Smooth muscle cell (in vitro differentiated cells): ENCODE measurements around the gene BBS1. TPM values are rescaled to one million over a fixed set of nuclear protein-coding genes. Genes with fewer than 3 reads are reported as not detected.
"Not testable (repeated sequence)": the region's sequence is repeated elsewhere in the genome, so short reads cannot be mapped to it uniquely, and the experiment has no call there.

Experiments used
- DNase-seq: peaks from one replicate; lab custom pipeline; 2025; ENCODE audit not compliant: unreplicated experiment; lab: John Stamatoyannopoulos, UW
- H2AFZ ChIP-seq: fragments of 200-600 bp; sonication (generic); 2 replicates; pipeline ENCODE4 v1.6.0; 2016; ENCODE audit warnings: antibody characterized with exemption, low read depth, mild to moderate bottlenecking
- H3F3A ChIP-seq: fragments of 200-600 bp; sonication (generic); 2 replicates; pipeline ENCODE4 v1.6.0; 2017; ENCODE audit warnings: antibody characterized with exemption, low read depth
- H3K27ac ChIP-seq: fragments of 200-600 bp; sonication (generic); 2 replicates; pipeline ENCODE4 v1.5.1; 2016; ENCODE audit warnings: low read depth, mild to moderate bottlenecking
- H3K27me3 ChIP-seq: fragments of 200-600 bp; sonication (generic); 2 replicates; pipeline ENCODE4 v1.6.1; 2016; ENCODE audit warnings: low read depth, mild to moderate bottlenecking
- H3K36me3 ChIP-seq: fragments of 200-600 bp; sonication (generic); 2 replicates; pipeline ENCODE4 v1.5.1; 2016; ENCODE audit warnings: low read depth
- H3K4me1 ChIP-seq: fragments of 200-600 bp; sonication (generic); 2 replicates; pipeline ENCODE4 v1.5.1; 2016; ENCODE audit warnings: low read depth
- H3K4me2 ChIP-seq: fragments of 200-600 bp; sonication (generic); 2 replicates; pipeline ENCODE4 v1.6.0; 2016; ENCODE audit warnings: mild to moderate bottlenecking
- H3K4me3 ChIP-seq: fragments of 200-600 bp; sonication (generic); 2 replicates; pipeline ENCODE4 v1.5.1; 2016; ENCODE audit warnings: mild to moderate bottlenecking
- H3K79me2 ChIP-seq: fragments of 200-600 bp; sonication (generic); 2 replicates; pipeline ENCODE4 v1.6.0; 2016; ENCODE audit warnings: low read depth, mild to moderate bottlenecking
- H3K9ac ChIP-seq: fragments of 200-600 bp; sonication (generic); 2 replicates; pipeline ENCODE4 v1.6.0; 2016; ENCODE audit warnings: low read depth
- H3K9me3 ChIP-seq: fragments of 200-600 bp; sonication (generic); replicated peaks from 2 replicates; pipeline ENCODE4 v1.5.1; 2016; ENCODE audit warnings: low read depth
- H4K20me1 ChIP-seq: fragments of 200-600 bp; sonication (generic); 2 replicates; pipeline ENCODE4 v1.6.0; 2016; ENCODE audit warnings: low read depth
- WGBS: methylation state at CpG from one replicate; pipeline ENCODE4 v1.1.7; 2016; ENCODE audit warnings: low lambda C conversion rate; 5-methylcytosine and 5-hydroxymethylcytosine counted together
- polyA plus RNA-seq: library from polyadenylated mRNA; unstranded; fragments of >200 nt; fragmentation: Nextera tagmentation; extraction: Ambion mirVana; gene quantifications from 2 replicates; pipeline ENCODE4 v1.2.1, GENCODE V29; 2016
- total RNA-seq: library from RNA; depleted of rRNA; stranded (reverse); fragments of >200 nt; gene quantifications from 2 replicates; pipeline ENCODE4 v1.2.3, GENCODE V29; 2014
- TF ChIP-seq, protein P1 (sequence below): fragments of 200-600 bp; sonication (generic); IDR thresholded peaks from 2 replicates; pipeline ENCODE4 v1.5.1; 2017; ENCODE audit warnings: borderline replicate concordance, mild to moderate bottlenecking, antibody characterized with exemption; ENCODE audit not compliant: insufficient read depth, poor library complexity, severe bottlenecking

Gene BBS1
- total and polyA plus RNA-seq, 2 experiments from 2014 or later = 13.0 to 30.1 TPM

DNA sequence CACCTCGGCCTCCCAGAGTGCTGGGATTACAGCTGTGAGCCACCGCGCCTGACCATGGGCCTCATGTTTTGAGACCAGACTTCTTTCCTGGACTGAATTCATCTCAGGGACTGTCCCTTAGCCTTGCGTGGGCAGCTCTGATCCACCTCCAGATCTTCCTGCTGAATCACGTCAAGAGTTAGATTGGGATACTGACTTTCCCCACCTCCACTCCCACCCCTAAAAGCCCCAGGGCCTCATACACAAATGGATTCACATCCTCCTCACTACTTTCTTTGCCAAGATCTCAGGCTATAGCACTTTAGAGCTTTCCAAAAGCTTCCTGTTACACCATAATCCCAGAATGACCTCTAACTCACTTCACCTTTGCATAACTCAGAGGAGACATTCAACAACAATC is 70.4 kb downstream of the BBS1 start:
- no peaks in the 10 kb centered on the region for H3K36me3 ChIP-seq
- WGBS = 52% methylated on average over 5 of the region's 5 CpGs

DNA sequence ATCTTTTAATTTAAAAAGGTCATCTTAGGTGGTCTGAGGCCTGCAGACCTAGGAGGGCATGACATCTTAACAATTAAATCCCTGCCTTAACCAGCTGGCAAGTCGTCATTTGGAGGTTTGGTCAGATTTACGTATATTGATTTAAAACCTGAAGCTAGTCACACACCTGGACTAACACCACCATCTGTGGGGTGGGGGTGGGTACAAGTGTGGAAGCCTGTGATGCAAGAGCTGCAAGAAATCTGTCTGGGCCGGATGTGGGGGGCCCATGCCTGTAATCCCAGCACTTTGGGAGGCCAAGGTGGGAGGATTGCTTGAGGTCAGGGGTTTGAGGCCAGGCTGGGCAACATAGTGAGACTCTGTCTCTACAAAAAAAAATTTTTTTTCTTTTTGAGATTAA is 70.8 kb downstream of the BBS1 start:
- Histone ChIP-seq H3K4me1 (no peaks in the 10 kb centered on the region), H3K27me3 (no peaks in the 10 kb centered on the region), H3K9ac (no peak overlapping the region), H3F3A (peaks cover 3% of the 10 kb centered on the region), H3K4me3 (no peak overlapping the region), H3K27ac (peak overlapping the region; percentile 40), H3K36me3 (no peaks in the 10 kb centered on the region), H4K20me1 (no peaks in the 10 kb centered on the region), H3K9me3 (no peaks in the 10 kb centered on the region), H3K79me2 (no peaks in the 10 kb centered on the region), H3K4me2 (no peak overlapping the region), H2AFZ (no peak overlapping the region)
- no peak for DNase-seq
- WGBS = 92% methylated on average over 3 of the region's 3 CpGs
- TF ChIP-seq, protein P1, sequence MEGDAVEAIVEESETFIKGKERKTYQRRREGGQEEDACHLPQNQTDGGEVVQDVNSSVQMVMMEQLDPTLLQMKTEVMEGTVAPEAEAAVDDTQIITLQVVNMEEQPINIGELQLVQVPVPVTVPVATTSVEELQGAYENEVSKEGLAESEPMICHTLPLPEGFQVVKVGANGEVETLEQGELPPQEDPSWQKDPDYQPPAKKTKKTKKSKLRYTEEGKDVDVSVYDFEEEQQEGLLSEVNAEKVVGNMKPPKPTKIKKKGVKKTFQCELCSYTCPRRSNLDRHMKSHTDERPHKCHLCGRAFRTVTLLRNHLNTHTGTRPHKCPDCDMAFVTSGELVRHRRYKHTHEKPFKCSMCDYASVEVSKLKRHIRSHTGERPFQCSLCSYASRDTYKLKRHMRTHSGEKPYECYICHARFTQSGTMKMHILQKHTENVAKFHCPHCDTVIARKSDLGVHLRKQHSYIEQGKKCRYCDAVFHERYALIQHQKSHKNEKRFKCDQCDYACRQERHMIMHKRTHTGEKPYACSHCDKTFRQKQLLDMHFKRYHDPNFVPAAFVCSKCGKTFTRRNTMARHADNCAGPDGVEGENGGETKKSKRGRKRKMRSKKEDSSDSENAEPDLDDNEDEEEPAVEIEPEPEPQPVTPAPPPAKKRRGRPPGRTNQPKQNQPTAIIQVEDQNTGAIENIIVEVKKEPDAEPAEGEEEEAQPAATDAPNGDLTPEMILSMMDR = no peak

More for the DNA sequence above, 70.4 kb downstream of the BBS1 start:
- no peaks in the 10 kb centered on the region for H4K20me1 ChIP-seq
- H3F3A ChIP-seq = peaks cover 3% of the 10 kb centered on the region
- no peak for DNase-seq
- no peaks in the 10 kb centered on the region for H3K4me1 ChIP-seq
- no peaks in the 10 kb centered on the region for H3K79me2 ChIP-seq
- H3K27ac ChIP-seq = peak overlapping the region; percentile 40
- no peaks in the 10 kb centered on the region for H3K9me3 ChIP-seq
- no peak overlapping the region for H3K4me2 ChIP-seq
- TF ChIP-seq, protein P1 = no peak
- H3K4me3 ChIP-seq = no peak overlapping the region
- H3K27me3 ChIP-seq = no peaks in the 10 kb centered on the region
- no peak overlapping the region for H2AFZ ChIP-seq
- no peak overlapping the region for H3K9ac ChIP-seq

DNA sequence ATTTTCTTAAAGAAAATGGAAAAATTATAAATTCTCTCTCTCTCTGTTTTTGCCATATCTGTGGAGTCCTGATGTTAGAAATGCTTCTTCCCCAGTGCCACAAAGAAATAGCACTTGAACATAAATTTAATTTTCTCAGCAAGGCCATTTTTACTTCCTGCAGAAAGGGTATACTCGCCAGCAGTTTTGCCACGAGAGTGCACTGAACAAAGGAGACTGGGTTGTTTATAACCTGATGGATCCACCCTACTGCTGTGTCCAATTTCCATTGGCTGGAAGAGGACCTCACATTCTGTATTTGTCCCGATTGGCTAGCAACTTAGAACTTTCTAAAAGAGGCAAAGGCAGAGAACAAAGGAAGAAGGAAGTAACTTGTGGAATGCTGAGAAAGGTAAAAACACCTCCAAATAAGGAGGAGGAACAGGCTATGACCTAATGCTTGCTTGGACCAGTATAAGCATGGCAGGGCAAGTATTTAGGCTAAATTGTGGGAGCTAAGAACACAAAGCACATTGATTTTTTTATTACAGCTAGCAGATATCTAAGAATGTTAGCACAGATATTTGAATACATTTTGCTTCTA is 72.2 kb downstream of the BBS1 start:
- H3K4me3 ChIP-seq, H3K9ac ChIP-seq, H2AFZ ChIP-seq, H3F3A ChIP-seq, H3K36me3 ChIP-seq, H4K20me1 ChIP-seq, H3K4me1 ChIP-seq, DNase-seq, H3K27ac ChIP-seq, H3K79me2 ChIP-seq, H3K4me2 ChIP-seq, H3K27me3 ChIP-seq, H3K9me3 ChIP-seq: not testable (repeated sequence)
- 62% methylated on average over 3 of the region's 3 CpGs for WGBS

Other genes starting within 250 kb of the BBS1 start
- gene RAB1B, start 242.0 kb upstream of the BBS1 start, total RNA-seq = 53.3 and 57.7 TPM in 2 replicates
- gene RAB1B, start 242.0 kb upstream of the BBS1 start, polyA plus RNA-seq = 20.9 and 23.3 TPM in 2 replicates
- 5.1 and 12.2 TPM in 2 replicates for gene CNIH2, start 232.5 kb upstream of the BBS1 start, total RNA-seq
- 13.7 and 17.0 TPM in 2 replicates for gene CNIH2, start 232.5 kb upstream of the BBS1 start, polyA plus RNA-seq
- gene YIF1A, start 221.5 kb upstream of the BBS1 start, total RNA-seq = 110 and 195 TPM in 2 replicates
- 320 and 365 TPM in 2 replicates for gene YIF1A, start 221.5 kb upstream of the BBS1 start, polyA plus RNA-seq
- gene TMEM151A, start 218.7 kb upstream of the BBS1 start, total RNA-seq = 0.18 TPM in 1 of 2 replicates, not detected in the other
- 0.13 and 0.64 TPM in 2 replicates for gene TMEM151A, start 218.7 kb upstream of the BBS1 start, polyA plus RNA-seq
- gene CD248, start 193.6 kb upstream of the BBS1 start, total RNA-seq = 29.0 and 35.5 TPM in 2 replicates
- 196 and 287 TPM in 2 replicates for gene CD248, start 193.6 kb upstream of the BBS1 start, polyA plus RNA-seq
- 7.5 and 18.0 TPM in 2 replicates for gene RIN1, start 174.2 kb upstream of the BBS1 start, total RNA-seq
- gene RIN1, start 174.2 kb upstream of the BBS1 start, polyA plus RNA-seq = 15.3 and 18.3 TPM in 2 replicates
- gene BRMS1, start 165.5 kb upstream of the BBS1 start, total RNA-seq = 22.7 and 23.8 TPM in 2 replicates
- gene BRMS1, start 165.5 kb upstream of the BBS1 start, polyA plus RNA-seq = 44.2 and 56.7 TPM in 2 replicates
- gene B4GAT1, start 163.0 kb upstream of the BBS1 start, total RNA-seq = 26.5 and 27.1 TPM in 2 replicates
- 29.4 and 35.1 TPM in 2 replicates for gene B4GAT1, start 163.0 kb upstream of the BBS1 start, polyA plus RNA-seq
- 3.5 TPM in 2 replicates for gene SLC29A2, start 138.9 kb upstream of the BBS1 start, total RNA-seq
- gene SLC29A2, start 138.9 kb upstream of the BBS1 start, polyA plus RNA-seq = 8.5 and 8.8 TPM in 2 replicates
- 0.58 and 0.85 TPM in 2 replicates for gene NPAS4, start 89.6 kb upstream of the BBS1 start, total RNA-seq
- gene NPAS4, start 89.6 kb upstream of the BBS1 start, polyA plus RNA-seq = 0.84 and 1.1 TPM in 2 replicates
- gene MRPL11, start 71.8 kb upstream of the BBS1 start, total RNA-seq = 36.1 and 38.7 TPM in 2 replicates
- 54.5 and 68.4 TPM in 2 replicates for gene MRPL11, start 71.8 kb upstream of the BBS1 start, polyA plus RNA-seq
- 2.1 and 3.8 TPM in 2 replicates for gene PELI3, start 43.7 kb upstream of the BBS1 start, total RNA-seq
- 9.4 and 10.6 TPM in 2 replicates for gene PELI3, start 43.7 kb upstream of the BBS1 start, polyA plus RNA-seq
- gene DPP3, start 30.2 kb upstream of the BBS1 start, total RNA-seq = 34.6 and 59.2 TPM in 2 replicates
- gene DPP3, start 30.2 kb upstream of the BBS1 start, polyA plus RNA-seq = 38.0 and 40.1 TPM in 2 replicates
- gene ZDHHC24, start 35.4 kb downstream of the BBS1 start, total RNA-seq = 11.1 and 15.7 TPM in 2 replicates
- 13.9 and 14.4 TPM in 2 replicates for gene ZDHHC24, start 35.4 kb downstream of the BBS1 start, polyA plus RNA-seq
- 0.49 TPM in 1 of 2 replicates, not detected in the other for gene ACTN3, start 36.3 kb downstream of the BBS1 start, total RNA-seq
- 1.3 and 1.4 TPM in 2 replicates for gene ACTN3, start 36.3 kb downstream of the BBS1 start, polyA plus RNA-seq
- gene CTSF, start 58.0 kb downstream of the BBS1 start, total RNA-seq = 0.27 and 0.45 TPM in 2 replicates
- gene CTSF, start 58.0 kb downstream of the BBS1 start, polyA plus RNA-seq = 0.62 TPM in 1 of 2 replicates, not detected in the other
- gene CCDC87, start 82.4 kb downstream of the BBS1 start, total RNA-seq = 2.5 TPM in 1 of 2 replicates, not detected in the other
- gene CCDC87, start 82.4 kb downstream of the BBS1 start, polyA plus RNA-seq = 0.56 and 0.91 TPM in 2 replicates
- 24.6 and 29.2 TPM in 2 replicates for gene CCS, start 82.5 kb downstream of the BBS1 start, total RNA-seq
- gene CCS, start 82.5 kb downstream of the BBS1 start, polyA plus RNA-seq = 104 and 113 TPM in 2 replicates
- gene RBM14, start 106.0 kb downstream of the BBS1 start, total RNA-seq = 25.3 and 34.4 TPM in 2 replicates
- gene RBM14, start 106.0 kb downstream of the BBS1 start, polyA plus RNA-seq = 41.0 and 41.1 TPM in 2 replicates
- 110 and 125 TPM in 2 replicates for gene RBM4, start 128.1 kb downstream of the BBS1 start, total RNA-seq
- gene RBM4, start 128.1 kb downstream of the BBS1 start, polyA plus RNA-seq = 121 and 150 TPM in 2 replicates
- 17.0 and 17.6 TPM in 2 replicates for gene RBM4B, start 167.3 kb downstream of the BBS1 start, total RNA-seq
- gene RBM4B, start 167.3 kb downstream of the BBS1 start, polyA plus RNA-seq = 17.8 and 23.7 TPM in 2 replicates
- 15.6 and 20.9 TPM in 2 replicates for gene SPTBN2, start 218.6 kb downstream of the BBS1 start, total RNA-seq
- gene SPTBN2, start 218.6 kb downstream of the BBS1 start, polyA plus RNA-seq = 15.7 and 18.3 TPM in 2 replicates